ENCODE data around the gene CNPY4.

Gene CNPY4

GRCh38 chr7:100166970-100167911 is 47.8 kb downstream of the CNPY4 start:
- TF ChIP-seq CTCF (IDR thresholded peaks at IDR 0.05; ENCODE audit: low read depth, low read length), result no peak
- no peak for DNase-seq (ENCODE audit: extremely low read depth, low read depth)

- DNase-seq (ENCODE audit: extremely low read depth, low read depth), result no peak
- no peak for TF ChIP-seq CTCF (IDR thresholded peaks at IDR 0.05; ENCODE audit: low read depth, low read length)
Observed at GRCh38 chr7:100167912-100168323, 48.5 kb downstream of the CNPY4 start.

GRCh38 chr7:100169147-100169850 is 49.9 kb downstream of the CNPY4 start:
- TF ChIP-seq CTCF (IDR thresholded peaks at IDR 0.05; ENCODE audit: low read depth, low read length), result no peak
- DNase-seq (ENCODE audit: extremely low read depth, low read depth), result no peak

GRCh38 chr7:100170101-100170897 is 50.9 kb downstream of the CNPY4 start:
- no peak for DNase-seq (ENCODE audit: extremely low read depth, low read depth)
- TF ChIP-seq CTCF (IDR thresholded peaks at IDR 0.05; ENCODE audit: low read depth, low read length), result no peak

GRCh38 chr7:100171087-100171681 is 51.8 kb downstream of the CNPY4 start:
- no peak for TF ChIP-seq CTCF (IDR thresholded peaks at IDR 0.05; ENCODE audit: low read depth, low read length)
- no peak for DNase-seq (ENCODE audit: extremely low read depth, low read depth)

- no peak for TF ChIP-seq CTCF (IDR thresholded peaks at IDR 0.05; ENCODE audit: low read depth, low read length)
Observed at GRCh38 chr7:100171840-100172239, 52.4 kb downstream of the CNPY4 start.

More at GRCh38 chr7:100171840-100172239, 52.4 kb downstream of the CNPY4 start:
- no peak for DNase-seq (ENCODE audit: extremely low read depth, low read depth)

All from AG09319 (cell line).